ENCODE data around the gene LRRC4B. TPM values are rescaled to one million over a fixed set of nuclear protein-coding genes. Genes with fewer than 3 reads are reported as not detected.

Gene LRRC4B
- polyA plus RNA-seq, 4 donors: 15.0 to 27.1 (median 22.9) TPM

- no peak for DNase-seq (ENCODE audit: low read depth in 4 of 4, low spot score in 2 of 4)
Measured at GRCh38 chr19:50493171-50493570, 75.1 kb downstream of the LRRC4B start.

- no peak for DNase-seq (ENCODE audit: low read depth in 4 of 4, low spot score in 2 of 4)
Measured at GRCh38 chr19:50492303-50493052, 75.8 kb downstream of the LRRC4B start.

- DNase-seq (ENCODE audit: low read depth in 4 of 4, low spot score in 2 of 4): no peak
Measured at GRCh38 chr19:50490991-50491472, 77.2 kb downstream of the LRRC4B start.

GRCh38 chr19:50490411-50490811 is 77.8 kb downstream of the LRRC4B start:
- DNase-seq (ENCODE audit: low read depth in 4 of 4, low spot score in 2 of 4): no peak

DNA sequence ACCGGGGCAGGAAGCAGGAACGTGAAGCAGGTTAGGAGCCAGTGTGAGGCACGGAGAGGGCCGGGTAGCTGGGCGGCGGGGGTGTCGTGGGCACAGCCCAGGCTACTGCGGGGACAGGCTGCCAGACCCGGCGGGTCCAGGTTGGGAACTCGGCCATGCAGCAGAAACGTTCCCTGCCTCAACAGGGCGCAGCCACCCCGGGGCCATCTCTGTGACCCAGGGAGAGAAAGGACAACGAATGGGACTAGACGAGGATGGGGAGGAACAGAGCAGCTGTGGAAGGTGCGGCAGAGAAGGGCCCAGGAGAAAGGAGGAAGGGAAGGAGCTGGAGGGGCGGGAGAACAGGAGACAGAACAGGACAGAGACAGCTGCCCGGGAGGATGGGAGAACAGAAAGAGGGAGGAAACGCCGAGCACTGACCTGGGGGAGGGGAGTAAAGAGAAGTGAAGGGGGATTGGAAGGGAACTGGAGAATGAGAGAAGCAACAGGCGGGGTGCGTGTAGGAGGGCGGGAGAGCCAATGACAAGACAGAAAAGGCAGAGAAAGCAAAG is 78.7 kb downstream of the LRRC4B start:
- no peak for DNase-seq (ENCODE audit: low read depth in 4 of 4, low spot score in 2 of 4)

GRCh38 chr19:50488389-50489194 is 79.6 kb downstream of the LRRC4B start:
- DNase-seq (ENCODE audit: low read depth in 4 of 4, low spot score in 2 of 4): no peak

DNA sequence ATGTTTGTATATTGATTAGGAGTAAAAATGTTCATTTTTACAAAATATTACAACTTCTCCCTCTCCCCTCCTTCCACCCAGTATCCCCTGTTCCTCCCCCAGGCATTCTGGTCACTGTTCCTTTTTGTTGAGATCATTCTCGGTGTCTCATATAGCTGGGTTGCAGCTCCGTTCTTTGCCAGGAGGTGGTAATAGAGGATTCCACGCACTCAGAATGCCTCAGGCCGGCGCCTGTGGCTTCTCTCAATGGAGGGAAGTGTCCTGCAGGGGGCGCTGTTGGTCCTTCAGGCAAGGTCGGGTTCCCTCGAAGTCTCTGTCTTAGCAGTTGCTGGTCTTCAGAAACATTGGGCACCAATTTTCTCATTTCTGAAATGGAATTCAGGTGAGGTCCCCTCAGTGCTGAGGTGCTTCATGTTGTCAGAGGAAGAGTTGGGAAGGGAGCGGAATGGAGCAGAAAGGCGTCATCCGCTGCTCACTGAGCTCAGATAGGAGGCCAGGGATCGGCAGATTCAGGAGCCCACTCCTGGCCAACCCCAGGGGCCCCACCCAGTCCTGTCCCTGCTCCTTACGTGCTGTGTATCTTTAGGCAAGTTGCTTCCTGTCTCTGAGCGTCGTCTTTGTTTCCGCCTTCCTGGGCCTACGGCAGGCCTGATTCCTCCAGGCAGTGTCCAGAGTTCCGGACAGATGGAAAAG is 81.3 kb downstream of the LRRC4B start:
- DNase-seq (ENCODE audit: low read depth in 4 of 4, low spot score in 2 of 4): no peak

DNA sequence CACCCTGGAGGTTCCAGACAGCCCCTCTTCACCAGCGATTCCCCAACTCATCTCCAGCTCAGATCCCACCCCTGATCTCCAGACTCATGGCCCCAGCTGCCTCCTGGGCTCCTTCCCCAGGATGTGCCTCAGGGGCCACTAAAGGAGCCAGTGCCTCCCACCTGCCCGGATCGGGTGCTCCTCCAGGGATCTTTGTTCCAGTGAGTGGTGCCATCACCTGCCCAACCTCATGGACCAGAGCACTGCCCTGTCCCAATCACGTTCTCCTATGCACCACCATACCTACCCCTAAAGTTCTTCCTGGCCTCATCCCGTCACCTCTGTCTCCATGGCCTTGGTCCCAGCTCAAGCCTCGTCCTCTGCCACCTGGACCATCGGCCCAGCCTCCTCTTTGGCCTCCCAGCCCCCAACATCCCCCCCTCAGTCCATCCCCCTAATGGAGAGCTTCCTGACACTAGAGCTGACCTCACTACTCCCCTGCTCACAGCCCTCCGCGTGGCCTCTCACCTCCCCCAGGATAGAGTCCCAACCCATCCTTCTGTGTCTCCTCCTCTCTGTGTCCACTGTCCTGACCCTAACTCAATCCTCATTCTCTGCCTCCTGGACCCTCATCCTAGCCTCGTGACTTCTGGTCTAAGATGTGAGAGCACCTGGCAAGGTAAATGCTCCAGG is 82.8 kb downstream of the LRRC4B start:
- DNase-seq (ENCODE audit: low read depth in 4 of 4, low spot score in 2 of 4): no peak

- DNase-seq (ENCODE audit: low read depth in 4 of 4, low spot score in 2 of 4): no peak
Measured at GRCh38 chr19:50482916-50483315, 85.3 kb downstream of the LRRC4B start.

DNA sequence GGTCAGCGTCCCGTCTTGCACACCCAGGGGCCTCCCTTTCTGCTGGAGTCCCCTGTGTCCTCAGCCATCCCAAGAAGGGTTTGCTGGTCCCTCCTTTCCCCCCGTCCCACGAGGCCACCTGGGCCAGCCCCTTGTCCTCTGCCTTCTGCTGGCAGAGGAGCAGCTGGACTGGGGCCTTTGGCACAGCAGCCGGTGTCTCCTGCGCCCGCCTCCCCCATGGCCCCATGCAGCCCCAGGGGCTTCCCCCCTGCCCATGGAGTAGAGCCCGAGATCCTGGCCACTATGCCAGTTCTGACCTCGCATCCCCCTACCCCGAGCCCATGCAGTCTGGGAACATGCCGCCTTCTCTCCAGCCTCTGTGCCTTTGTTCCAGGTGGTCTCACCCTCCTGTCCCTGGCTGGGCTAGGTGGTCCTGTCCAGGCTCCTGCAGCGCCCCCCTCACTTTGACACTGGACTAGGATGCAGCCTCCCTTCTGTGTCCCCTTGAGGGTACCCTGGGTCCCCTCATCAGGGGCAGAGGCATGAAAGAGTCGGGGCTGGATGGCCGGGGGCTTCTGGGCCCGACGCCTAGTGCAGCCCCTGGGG is 85.9 kb downstream of the LRRC4B start:
- DNase-seq (ENCODE audit: low read depth in 4 of 4, low spot score in 2 of 4): no peak

DNA sequence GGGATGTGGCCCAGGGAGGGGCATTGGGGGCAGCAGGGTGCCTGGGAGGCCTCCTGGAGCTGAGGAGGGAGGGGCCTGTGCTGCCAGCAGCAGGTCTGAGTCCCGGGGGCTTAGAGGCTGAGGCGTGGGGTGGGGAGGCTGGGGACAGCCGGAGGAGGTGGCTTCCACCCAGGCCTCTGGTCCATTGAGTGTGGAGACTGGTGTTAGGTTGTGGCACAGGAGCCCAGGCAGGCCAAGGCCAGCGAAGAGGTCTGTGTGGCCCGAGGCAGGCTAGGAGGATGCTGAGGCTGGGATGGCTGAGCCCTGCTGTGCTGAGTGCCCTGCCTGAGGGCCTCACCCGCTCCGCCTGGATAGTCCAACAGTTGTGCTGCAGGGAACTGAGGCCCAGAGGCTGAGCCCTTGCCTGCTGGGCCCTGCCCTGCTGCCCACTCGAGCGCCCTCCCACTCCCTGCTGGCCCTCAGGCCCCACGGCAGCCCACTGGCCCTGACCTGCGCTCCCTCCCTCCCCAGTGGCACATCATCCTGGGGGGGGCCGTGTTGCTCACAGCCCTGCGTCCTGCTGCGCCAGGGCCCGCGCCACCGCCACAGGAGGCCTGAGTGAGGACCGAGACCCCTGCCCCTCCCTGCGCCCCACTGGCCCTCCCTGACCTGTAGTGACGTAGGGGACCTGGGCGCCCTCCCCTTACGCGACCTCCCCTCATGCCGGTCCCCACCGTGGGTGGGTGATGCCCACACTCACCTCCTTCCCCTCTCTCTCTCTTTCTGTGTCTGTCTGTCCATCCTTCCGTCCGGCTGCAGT is 86.7 kb downstream of the LRRC4B start:
- DNase-seq (ENCODE audit: low read depth in 4 of 4, low spot score in 2 of 4): no peak

DNA sequence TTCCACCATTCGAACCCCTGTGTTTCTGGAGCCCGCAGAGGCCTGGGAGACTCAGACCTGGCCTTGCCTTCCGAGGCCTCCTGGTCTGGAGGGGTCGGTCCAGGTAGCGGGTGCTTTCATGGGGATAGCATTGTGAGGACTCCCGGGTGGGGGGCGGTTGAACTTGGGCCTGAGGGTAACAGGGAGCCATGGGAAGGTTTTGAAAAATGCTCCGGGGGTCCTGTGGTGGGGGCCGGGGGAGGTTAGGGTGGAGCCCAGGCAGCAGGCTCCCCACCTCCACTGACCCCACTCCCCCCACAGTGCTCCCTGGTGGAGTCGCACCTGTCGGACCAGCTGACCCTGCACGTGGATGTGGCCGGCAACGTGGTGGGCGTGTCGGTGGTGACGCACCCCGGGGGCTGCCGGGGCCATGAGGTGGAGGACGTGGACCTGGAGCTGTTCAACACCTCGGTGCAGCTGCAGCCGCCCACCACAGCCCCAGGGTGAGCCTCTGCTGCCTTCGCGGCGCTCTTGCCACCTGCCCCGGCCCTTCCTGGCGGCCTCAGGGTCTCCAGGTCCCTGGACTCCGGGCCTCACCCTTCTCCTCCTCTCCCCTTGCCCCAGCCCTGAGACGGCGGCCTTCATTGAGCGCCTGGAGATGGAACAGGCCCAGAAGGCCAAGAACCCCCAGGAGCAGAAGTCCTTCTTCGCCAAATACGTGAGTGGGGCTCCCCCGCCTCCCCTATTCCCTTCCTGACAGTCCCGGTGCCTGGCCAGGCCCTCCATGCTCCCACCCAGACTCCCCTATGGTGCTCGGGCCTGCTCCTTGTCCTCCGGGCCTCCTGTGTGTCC is 87.7 kb downstream of the LRRC4B start:
- no peak for DNase-seq (ENCODE audit: low read depth in 4 of 4, low spot score in 2 of 4)

DNA sequence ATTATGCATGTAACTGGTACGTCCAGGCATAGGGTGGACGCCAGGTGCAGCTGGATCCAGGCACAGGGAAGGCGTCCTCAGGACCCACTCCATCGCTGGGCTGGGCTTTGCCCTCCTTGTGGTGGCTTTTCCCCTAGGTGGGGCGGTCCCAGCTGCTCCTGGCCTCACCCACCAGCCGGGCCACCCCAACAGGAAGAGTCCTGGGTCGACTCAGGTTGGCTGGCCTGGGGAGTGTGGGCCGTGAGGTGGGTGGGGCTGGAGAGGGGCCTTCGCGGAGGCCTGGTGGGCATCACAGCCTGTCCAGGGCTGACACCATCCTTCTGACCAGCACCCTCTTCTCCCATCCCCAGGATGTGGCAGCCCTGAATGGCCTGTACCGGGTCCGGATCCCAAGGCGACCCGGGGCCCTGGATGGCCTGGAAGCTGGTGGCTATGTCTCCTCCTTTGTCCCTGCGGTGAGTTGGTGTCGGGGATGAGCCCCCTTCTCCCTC is 88.4 kb downstream of the LRRC4B start:
- DNase-seq (ENCODE audit: low read depth in 4 of 4, low spot score in 2 of 4): no peak

- DNase-seq (ENCODE audit: low read depth in 4 of 4, low spot score in 2 of 4): no peak
Measured at GRCh38 chr19:50478901-50479715, 89.1 kb downstream of the LRRC4B start.

DNA sequence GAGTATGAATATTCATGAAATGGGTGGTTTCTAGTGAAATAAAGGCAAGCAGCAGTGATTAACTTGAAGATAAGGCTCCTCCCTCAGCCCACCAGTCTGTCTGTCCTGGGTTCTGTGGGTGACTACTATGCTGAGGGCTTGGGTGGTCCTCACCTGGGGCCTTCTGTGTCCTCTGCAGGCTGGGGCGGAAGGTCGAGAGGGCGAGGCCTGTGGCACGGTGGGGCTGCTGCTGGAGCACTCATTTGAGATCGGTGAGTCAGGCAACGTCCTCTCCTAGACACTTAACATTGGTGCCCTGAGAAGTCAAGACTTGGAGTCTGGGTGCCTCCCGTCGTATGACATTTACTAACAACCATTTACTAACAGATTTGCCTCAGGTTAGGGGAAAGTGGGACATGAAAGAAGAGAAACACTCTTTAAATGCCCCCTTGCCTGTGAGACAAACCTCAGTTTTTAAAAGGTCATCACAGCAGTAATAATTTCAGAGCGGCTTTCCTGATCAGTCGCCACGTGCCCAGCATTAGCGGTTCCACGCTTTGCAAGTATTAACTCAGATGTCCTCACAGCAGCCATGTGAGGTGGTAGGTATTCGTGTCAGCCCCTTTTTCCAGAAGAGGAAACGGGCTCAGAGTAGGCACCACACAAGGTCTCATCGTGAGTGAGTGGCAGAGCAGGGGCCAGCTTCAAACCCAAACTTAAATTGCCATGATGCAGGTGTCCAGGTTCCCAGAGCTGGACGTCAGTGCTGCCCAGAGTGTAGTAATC is 90.3 kb downstream of the LRRC4B start:
- no peak for DNase-seq (ENCODE audit: low read depth in 4 of 4, low spot score in 2 of 4)

DNA sequence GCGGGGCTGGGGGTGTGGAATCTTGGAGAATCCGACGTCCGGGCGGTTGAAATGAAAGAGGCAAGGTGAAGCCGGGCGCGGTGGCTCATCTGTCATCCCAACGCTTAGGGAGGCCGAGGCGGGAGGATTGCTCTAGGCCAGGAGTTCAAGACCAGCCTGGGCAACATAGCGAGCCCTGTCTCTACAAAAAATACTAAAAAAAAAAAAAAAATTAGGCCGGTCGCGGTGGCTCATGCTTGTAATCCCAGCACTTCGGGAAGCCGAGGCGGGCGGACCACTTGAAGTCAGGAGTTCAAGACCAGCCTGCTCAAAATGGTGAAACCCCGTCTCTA is 91.4 kb downstream of the LRRC4B start:
- DNase-seq (ENCODE audit: low read depth in 4 of 4, low spot score in 2 of 4): no peak

Data from left renal cortex interstitium (tissue), 4 donors.